Measurements from ENCODE around the gene ZNF22. TPM values are rescaled to one million over a fixed set of nuclear protein-coding genes. Genes with fewer than 3 reads are reported as not detected.

Gene ZNF22
- total RNA-seq, 2 donors from 2014 or later: 12.9 to 30.4 TPM

- intact Hi-C loops (cut with DNase I): no loop called here
- DNase-seq (no peak), ATAC-seq (no peak)
- TF ChIP-seq CTCF (IDR thresholded peaks at IDR 0.05) (no peak), POLR2A (IDR thresholded peaks at IDR 0.05) (no peak)
- Histone ChIP-seq H3K4me1 (no peaks in the 10 kb centered on the region), H3K36me3 (replicated peaks in 1 of 2; ENCODE audit: insufficient read depth in 1 of 2, low read depth in 2 of 2) (no peaks in the 10 kb centered on the region), H3K4me3 (no peak overlapping the region), H3K27ac (no peak overlapping the region), H3K27me3 (no peaks in the 10 kb centered on the region), H3K9me3 (no peaks in the 10 kb centered on the region)
- 59 to 83% methylated on average over 4 of the region's 4 CpGs for WGBS, 2 donors
Observed at GRCh38 chr10:45050551-45051235, 50.0 kb downstream of the ZNF22 start.

GRCh38 chr10:45052700-45053099 is 52.0 kb downstream of the ZNF22 start:
- Histone ChIP-seq H3K4me3 (no peak overlapping the region), H3K27ac (no peak overlapping the region), H3K9me3 (no peaks in the 10 kb centered on the region), H3K27me3 (no peaks in the 10 kb centered on the region), H3K36me3 (replicated peaks in 1 of 2; ENCODE audit: insufficient read depth in 1 of 2, low read depth in 2 of 2) (no peaks in the 10 kb centered on the region), H3K4me1 (no peaks in the 10 kb centered on the region)
- intact Hi-C loops (cut with DNase I): no loop called here
- ATAC-seq (no peak), DNase-seq (no peak)
- TF ChIP-seq CTCF (IDR thresholded peaks at IDR 0.05): no peak
- no peak for TF ChIP-seq POLR2A (IDR thresholded peaks at IDR 0.05)
- 54 to 55% methylated on average over 1 of the region's 1 CpG for WGBS, 2 donors

- Histone ChIP-seq H3K9me3 (no peaks in the 10 kb centered on the region), H3K4me1 (no peaks in the 10 kb centered on the region), H3K36me3 (replicated peaks in 1 of 2; ENCODE audit: insufficient read depth in 1 of 2, low read depth in 2 of 2) (no peaks in the 10 kb centered on the region), H3K27me3 (no peaks in the 10 kb centered on the region), H3K4me3 (no peak overlapping the region), H3K27ac (no peak overlapping the region)
- no peak for DNase-seq
- 74 to 77% methylated on average over 1 of the region's 1 CpG for WGBS, 2 donors
- no peak for TF ChIP-seq CTCF (IDR thresholded peaks at IDR 0.05)
- TF ChIP-seq POLR2A (IDR thresholded peaks at IDR 0.05): no peak
- ATAC-seq: no peak
- intact Hi-C loops (cut with DNase I): no loop called here
Observed at GRCh38 chr10:45053569-45054100, 52.9 kb downstream of the ZNF22 start.

Other genes starting within 250 kb of the ZNF22 start
- gene TMEM72, start 89.6 kb upstream of the ZNF22 start, total RNA-seq: 10 to 100 TPM in 1 of 2 donors, 1 to 10 TPM in 1; 4.7 to 10.2 TPM
- 10 to 100 TPM; 44.5 to 50.8 TPM for gene RASSF4, start 41.1 kb upstream of the ZNF22 start, total RNA-seq
- gene DEPP1, start 22.1 kb upstream of the ZNF22 start, total RNA-seq: 100 to 1,000 TPM; 226 to 230 TPM

Data from body of pancreas (tissue), 4 donors.